GM12865 (cell line): ENCODE data around the gene MYBPC2.

Source experiments
- DNase-seq: peaks from one replicate; pipeline ENCODE4 v3.0.0; 2010; ENCODE audit warnings: low read depth
- H3K4me3 ChIP-seq: 2 replicates; pipeline ENCODE4 v1.5.1; 2011; ENCODE audit warnings: mild to moderate bottlenecking, low read depth, low read length, control low read depth
- TF ChIP-seq, protein P1 (sequence below): IDR thresholded peaks from 2 replicates; pipeline ENCODE4 v1.5.1; 2011; ENCODE audit warnings: low read length, control low read depth, low read depth, inconsistent platforms; ENCODE audit not compliant: insufficient read depth; ENCODE audit errors: missing control alignments

Gene MYBPC2

DNA sequence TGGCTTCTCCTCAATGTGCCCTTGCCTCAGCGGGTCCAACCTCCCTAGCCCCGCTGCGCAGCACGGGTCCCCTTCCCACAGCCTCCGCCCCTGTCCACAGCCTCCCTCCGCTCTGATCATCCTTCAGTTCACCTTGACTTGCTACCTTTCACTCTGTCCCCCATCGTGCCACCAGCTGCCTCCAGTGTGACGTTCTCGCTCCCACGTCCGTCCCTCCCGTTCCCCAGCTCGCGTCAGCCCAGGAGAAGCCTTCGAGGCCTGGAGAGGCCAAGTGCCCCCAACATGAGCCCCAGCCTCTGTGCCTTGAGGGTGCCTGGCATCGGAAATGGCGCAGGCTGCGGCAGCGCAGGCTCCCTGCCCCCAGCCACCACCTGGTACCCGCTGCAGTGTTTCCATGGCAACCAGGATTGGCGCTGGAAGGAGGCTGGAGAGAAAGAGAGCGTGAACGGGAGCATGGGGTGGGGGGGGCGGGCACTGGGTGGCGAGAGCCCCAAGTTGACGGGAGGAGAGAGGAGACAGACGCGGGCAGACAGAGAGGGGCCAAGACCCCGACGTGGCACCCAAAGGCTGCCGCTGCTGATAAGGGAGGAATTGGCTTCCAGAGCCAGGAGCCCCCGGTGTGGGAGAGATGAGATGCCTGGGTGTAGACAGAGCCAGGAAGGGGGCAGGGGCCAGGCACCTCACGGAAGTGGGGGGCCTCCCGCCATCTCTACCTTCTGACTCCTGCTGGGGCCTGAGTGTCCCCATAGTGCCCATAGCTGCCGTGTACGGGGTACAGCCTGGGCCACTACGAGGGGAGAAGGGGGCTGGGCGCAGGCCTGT is 81.9 kb downstream of the MYBPC2 start:
- TF ChIP-seq, protein P1, sequence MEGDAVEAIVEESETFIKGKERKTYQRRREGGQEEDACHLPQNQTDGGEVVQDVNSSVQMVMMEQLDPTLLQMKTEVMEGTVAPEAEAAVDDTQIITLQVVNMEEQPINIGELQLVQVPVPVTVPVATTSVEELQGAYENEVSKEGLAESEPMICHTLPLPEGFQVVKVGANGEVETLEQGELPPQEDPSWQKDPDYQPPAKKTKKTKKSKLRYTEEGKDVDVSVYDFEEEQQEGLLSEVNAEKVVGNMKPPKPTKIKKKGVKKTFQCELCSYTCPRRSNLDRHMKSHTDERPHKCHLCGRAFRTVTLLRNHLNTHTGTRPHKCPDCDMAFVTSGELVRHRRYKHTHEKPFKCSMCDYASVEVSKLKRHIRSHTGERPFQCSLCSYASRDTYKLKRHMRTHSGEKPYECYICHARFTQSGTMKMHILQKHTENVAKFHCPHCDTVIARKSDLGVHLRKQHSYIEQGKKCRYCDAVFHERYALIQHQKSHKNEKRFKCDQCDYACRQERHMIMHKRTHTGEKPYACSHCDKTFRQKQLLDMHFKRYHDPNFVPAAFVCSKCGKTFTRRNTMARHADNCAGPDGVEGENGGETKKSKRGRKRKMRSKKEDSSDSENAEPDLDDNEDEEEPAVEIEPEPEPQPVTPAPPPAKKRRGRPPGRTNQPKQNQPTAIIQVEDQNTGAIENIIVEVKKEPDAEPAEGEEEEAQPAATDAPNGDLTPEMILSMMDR: no peak

DNA sequence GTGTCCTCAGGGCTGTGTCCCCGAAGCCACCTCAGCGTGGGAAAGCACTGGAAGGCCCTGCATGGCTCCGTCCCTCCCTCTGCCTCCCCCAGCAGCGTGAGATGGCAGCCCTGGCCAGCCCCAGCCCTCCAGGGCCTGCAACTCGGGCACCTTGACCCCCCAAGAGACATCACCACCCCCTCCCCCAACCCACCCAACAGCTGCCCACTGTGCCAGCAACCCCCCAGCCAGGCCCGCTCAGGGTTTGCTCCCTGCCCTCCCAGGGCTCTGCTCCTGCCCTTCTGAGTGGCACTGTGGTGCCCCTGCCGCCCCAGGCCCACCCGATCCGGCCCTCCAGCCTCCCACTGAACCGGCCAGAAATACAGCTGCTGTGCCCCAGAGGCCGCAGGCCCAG is 82.5 kb downstream of the MYBPC2 start:
- DNase-seq: no peak
- TF ChIP-seq, protein P1: no peak
- H3K4me3 ChIP-seq: no peak overlapping the region

More for the DNA sequence above, 81.9 kb downstream of the MYBPC2 start:
- DNase-seq: no peak
- no peak overlapping the region for H3K4me3 ChIP-seq
